ENCODE measurements around the gene KSR1. TPM values are rescaled to one million over a fixed set of nuclear protein-coding genes. Genes with fewer than 3 reads are reported as not detected.

KSR1 gene
- total and polyA plus RNA-seq, 10 of the 15 experiments (the other 5 are each of a cell fraction or from before 2014, with no cell fraction given), result 0.97 to 66.6 (median 22.9) TPM

DNA sequence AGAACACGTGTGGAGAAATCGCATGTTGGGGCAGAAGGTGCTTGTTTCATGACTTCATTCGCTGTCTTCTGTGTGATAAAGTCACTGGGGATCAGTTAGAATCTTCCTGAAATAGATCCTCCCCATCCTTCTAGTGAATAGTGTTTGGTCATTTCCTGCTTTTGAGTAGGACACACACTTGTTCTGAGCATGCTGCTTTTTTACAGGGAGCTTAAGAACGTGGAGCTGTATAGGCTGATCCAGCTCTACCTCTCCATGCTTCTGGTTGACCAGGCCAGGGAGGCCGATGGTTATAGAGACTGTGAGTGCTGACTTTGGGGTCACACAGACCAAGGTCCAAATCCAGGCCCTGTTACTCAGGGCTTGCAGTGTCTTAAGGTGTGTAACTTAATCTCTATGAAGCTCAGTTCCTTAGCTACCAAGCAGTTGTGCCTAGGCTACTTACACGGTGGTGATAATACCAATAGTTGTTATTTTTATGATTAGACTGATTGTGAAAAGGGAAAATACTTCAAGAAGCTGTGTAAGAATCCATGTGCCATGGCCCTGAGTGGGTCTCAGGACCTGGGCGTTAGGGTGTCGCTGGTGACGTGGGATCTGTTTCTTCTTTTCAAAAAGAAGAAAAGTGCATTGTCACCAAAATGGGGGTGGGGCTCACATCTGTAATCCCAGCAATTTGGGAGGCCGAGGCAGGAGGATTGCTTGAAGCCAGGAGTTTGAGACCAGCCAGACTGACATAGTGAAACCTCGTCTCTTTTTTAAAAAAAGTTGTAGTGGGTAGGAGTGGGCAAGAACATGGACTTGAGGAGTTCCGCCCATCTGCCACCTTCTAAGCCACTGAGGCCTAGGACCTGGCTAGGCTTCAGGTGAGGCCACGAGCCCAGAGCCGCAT, 110.7 kb downstream of the KSR1 start:
- ChIA-PET SMC1A (ENCODE audit: uncharacterized antibody, unreplicated experiment) (interaction anchor here (1.2 to 5.8 kb wide), 7 partner anchors 9 to 109 kb away, joined by 3 to 29 read pairs (median 5); no protein-coding TSS in a partner anchor), CTCF (interaction anchor here (0.6 to 4.6 kb wide), 8 partner anchors 8 to 330 kb away, joined by 3 to 53 read pairs (median 4); no protein-coding TSS in a partner anchor), POLR2A (no interaction called here), RAD21 (ENCODE audit: unreplicated experiment) (interaction anchor here (1.0 to 3.6 kb wide), 5 partner anchors 33 to 109 kb away, joined by 3 to 25 read pairs (median 4); no protein-coding TSS in a partner anchor)
- in situ Hi-C loops (cut with MboI) (no loop called here), intact Hi-C loops (cut with micrococcal nuclease; ENCODE audit: unreplicated experiment) (no loop called here)
- no peak for ATAC-seq
- Histone ChIP-seq H3K27me3 (replicated peaks in 1 of 2; ENCODE audit: control insufficient read depth in 2 of 2, insufficient read depth in 2 of 2, low read length in 1 of 2) (no peaks in the 10 kb centered on the region), H3K79me2 (ENCODE audit: control insufficient read depth, insufficient read depth, low read length) (no peaks in the 10 kb centered on the region), H3K4me2 (ENCODE audit: control insufficient read depth, insufficient read depth) (no peak overlapping the region), H3K36me3 (ENCODE audit: control insufficient read depth in 2 of 2, insufficient read depth in 2 of 2, low read length in 1 of 2) (peaks cover 0 to 18% of the 10 kb centered on the region in 2 experiments; a peak in 3 of 4 replicates), H4K20me1 (ENCODE audit: control insufficient read depth, insufficient read depth) (no peaks in the 10 kb centered on the region; the same call in 1 of the 2 replicates), H3K4me3 (no peak overlapping the region), H3K9me3 (replicated peaks; ENCODE audit: control insufficient read depth, insufficient read depth, low read length) (no peaks in the 10 kb centered on the region; the same call in 2 of the 3 replicates), H3K27ac (ENCODE audit: control insufficient read depth, insufficient read depth) (no peak overlapping the region), H2AFZ (ENCODE audit: control insufficient read depth, low read depth, low read length) (no peak overlapping the region), H3K4me1 (ENCODE audit: control insufficient read depth, insufficient read depth, low read length) (no peaks in the 10 kb centered on the region; the same call in 1 of the 2 replicates), H3K9ac (ENCODE audit: control insufficient read depth, insufficient read depth, low read length) (no peak overlapping the region)
- no peak for DNase-seq (ENCODE audit: low read depth, low spot score)
- FAIRE-seq, result no peak
- WGBS (ENCODE audit: insufficient coverage, insufficient replicate concordance, low lambda C conversion rate, missing lambda C conversion rate), result 95% methylated on average over 14 of the region's 14 CpGs
- no TSS peak for BruUV-seq (replicated peaks)
- TF ChIP-seq NFIC (IDR thresholded peaks at IDR 0.05; ENCODE audit: low read depth, low read length) (no peak), TARDBP (IDR thresholded peaks at IDR 0.05; ENCODE audit: borderline replicate concordance) (no peak), MXI1 (IDR thresholded peaks at IDR 0.05; ENCODE audit: low read depth, low read length) (no peak), TAF1 (IDR thresholded peaks at IDR 0.05; ENCODE audit: borderline replicate concordance, low read depth, low read length) (no peak), SP1 (IDR thresholded peaks at IDR 0.05; ENCODE audit: low read depth, low read length) (no peak), ZNF622 (IDR thresholded peaks at IDR 0.05) (no peak), KDM1A (IDR thresholded peaks at IDR 0.05; ENCODE audit: borderline replicate concordance) (no peak), IKZF1 (conservative IDR thresholded peaks at IDR 0.05) (no peak), YY1 (IDR thresholded peaks at IDR 0.05; ENCODE audit: low read depth, low read length) (no peak), BACH1 (IDR thresholded peaks at IDR 0.05; ENCODE audit: borderline replicate concordance) (no peak), STAT1 (conservative IDR thresholded peaks at IDR 0.05) (no peak), SMARCA5 (IDR thresholded peaks at IDR 0.05) (no peak), HDAC6 (IDR thresholded peaks at IDR 0.05; ENCODE audit: unreplicated experiment) (no peak)
- TF ChIP-seq, protein P1, sequence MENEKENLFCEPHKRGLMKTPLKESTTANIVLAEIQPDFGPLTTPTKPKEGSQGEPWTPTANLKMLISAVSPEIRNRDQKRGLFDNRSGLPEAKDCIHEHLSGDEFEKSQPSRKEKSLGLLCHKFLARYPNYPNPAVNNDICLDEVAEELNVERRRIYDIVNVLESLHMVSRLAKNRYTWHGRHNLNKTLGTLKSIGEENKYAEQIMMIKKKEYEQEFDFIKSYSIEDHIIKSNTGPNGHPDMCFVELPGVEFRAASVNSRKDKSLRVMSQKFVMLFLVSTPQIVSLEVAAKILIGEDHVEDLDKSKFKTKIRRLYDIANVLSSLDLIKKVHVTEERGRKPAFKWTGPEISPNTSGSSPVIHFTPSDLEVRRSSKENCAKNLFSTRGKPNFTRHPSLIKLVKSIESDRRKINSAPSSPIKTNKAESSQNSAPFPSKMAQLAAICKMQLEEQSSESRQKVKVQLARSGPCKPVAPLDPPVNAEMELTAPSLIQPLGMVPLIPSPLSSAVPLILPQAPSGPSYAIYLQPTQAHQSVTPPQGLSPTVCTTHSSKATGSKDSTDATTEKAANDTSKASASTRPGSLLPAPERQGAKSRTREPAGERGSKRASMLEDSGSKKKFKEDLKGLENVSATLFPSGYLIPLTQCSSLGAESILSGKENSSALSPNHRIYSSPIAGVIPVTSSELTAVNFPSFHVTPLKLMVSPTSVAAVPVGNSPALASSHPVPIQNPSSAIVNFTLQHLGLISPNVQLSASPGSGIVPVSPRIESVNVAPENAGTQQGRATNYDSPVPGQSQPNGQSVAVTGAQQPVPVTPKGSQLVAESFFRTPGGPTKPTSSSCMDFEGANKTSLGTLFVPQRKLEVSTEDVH (IDR thresholded peaks at IDR 0.05; ENCODE audit: low read depth, partially characterized antibody), result no peak
- TF ChIP-seq, protein P2, sequence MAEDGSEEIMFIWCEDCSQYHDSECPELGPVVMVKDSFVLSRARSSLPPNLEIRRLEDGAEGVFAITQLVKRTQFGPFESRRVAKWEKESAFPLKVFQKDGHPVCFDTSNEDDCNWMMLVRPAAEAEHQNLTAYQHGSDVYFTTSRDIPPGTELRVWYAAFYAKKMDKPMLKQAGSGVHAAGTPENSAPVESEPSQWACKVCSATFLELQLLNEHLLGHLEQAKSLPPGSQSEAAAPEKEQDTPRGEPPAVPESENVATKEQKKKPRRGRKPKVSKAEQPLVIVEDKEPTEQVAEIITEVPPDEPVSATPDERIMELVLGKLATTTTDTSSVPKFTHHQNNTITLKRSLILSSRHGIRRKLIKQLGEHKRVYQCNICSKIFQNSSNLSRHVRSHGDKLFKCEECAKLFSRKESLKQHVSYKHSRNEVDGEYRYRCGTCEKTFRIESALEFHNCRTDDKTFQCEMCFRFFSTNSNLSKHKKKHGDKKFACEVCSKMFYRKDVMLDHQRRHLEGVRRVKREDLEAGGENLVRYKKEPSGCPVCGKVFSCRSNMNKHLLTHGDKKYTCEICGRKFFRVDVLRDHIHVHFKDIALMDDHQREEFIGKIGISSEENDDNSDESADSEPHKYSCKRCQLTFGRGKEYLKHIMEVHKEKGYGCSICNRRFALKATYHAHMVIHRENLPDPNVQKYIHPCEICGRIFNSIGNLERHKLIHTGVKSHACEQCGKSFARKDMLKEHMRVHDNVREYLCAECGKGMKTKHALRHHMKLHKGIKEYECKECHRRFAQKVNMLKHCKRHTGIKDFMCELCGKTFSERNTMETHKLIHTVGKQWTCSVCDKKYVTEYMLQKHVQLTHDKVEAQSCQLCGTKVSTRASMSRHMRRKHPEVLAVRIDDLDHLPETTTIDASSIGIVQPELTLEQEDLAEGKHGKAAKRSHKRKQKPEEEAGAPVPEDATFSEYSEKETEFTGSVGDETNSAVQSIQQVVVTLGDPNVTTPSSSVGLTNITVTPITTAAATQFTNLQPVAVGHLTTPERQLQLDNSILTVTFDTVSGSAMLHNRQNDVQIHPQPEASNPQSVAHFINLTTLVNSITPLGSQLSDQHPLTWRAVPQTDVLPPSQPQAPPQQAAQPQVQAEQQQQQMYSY (CRISPR knock-in tag; IDR thresholded peaks at IDR 0.05), result no peak
- TF ChIP-seq, protein P3, sequence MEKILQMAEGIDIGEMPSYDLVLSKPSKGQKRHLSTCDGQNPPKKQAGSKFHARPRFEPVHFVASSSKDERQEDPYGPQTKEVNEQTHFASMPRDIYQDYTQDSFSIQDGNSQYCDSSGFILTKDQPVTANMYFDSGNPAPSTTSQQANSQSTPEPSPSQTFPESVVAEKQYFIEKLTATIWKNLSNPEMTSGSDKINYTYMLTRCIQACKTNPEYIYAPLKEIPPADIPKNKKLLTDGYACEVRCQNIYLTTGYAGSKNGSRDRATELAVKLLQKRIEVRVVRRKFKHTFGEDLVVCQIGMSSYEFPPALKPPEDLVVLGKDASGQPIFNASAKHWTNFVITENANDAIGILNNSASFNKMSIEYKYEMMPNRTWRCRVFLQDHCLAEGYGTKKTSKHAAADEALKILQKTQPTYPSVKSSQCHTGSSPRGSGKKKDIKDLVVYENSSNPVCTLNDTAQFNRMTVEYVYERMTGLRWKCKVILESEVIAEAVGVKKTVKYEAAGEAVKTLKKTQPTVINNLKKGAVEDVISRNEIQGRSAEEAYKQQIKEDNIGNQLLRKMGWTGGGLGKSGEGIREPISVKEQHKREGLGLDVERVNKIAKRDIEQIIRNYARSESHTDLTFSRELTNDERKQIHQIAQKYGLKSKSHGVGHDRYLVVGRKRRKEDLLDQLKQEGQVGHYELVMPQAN (conservative IDR thresholded peaks at IDR 0.05), result no peak

Data from GM12878 (cell line).